Stimulated activated CD4-positive, alpha-beta T cell treated with anti-CD3 and anti-CD28 coated beads, Interleukin-4, amount 100 ng/mL, for 48 hours (primary cell): ENCODE data around the gene COMP.

ENCODE experiments used
- DNase-seq, 2 donors: peaks; one replicate each; pipeline ENCODE4 v3.0.0-alpha.2; 2020; ENCODE audit warnings: low read depth in 2 of 2

COMP gene

GRCh38 chr19:18803550-18804138 is 12.5 kb upstream of the COMP start:
- no peak for DNase-seq

GRCh38 chr19:18802354-18802753 is 11.2 kb upstream of the COMP start:
- DNase-seq, result no peak

- no peak for DNase-seq
These were observed 9.5 kb upstream of the COMP start for GRCh38 chr19:18800636-18801035.

GRCh38 chr19:18800079-18800478 is 9.0 kb upstream of the COMP start:
- DNase-seq, result no peak

GRCh38 chr19:18799389-18799970 is 8.4 kb upstream of the COMP start:
- no peak for DNase-seq

GRCh38 chr19:18798384-18799352 is 7.6 kb upstream of the COMP start:
- no peak for DNase-seq

GRCh38 chr19:18796239-18796638 is 5.1 kb upstream of the COMP start:
- no peak for DNase-seq

- no peak for DNase-seq
These were observed 4.4 kb upstream of the COMP start for GRCh38 chr19:18795540-18795939.

- no peak for DNase-seq
These were observed 3.6 kb upstream of the COMP start for GRCh38 chr19:18794692-18795091.

GRCh38 chr19:18794029-18794313 is 2.9 kb upstream of the COMP start:
- DNase-seq, result no peak

GRCh38 chr19:18793144-18794028 is 2.3 kb upstream of the COMP start:
- no peak for DNase-seq

GRCh38 chr19:18792661-18793060 is 1.6 kb upstream of the COMP start:
- DNase-seq, result no peak

- DNase-seq, result no peak
These were observed 192 bp upstream of the COMP start for GRCh38 chr19:18791315-18791678.

- DNase-seq, result peak; percentile 27 to 30
These were observed 1.1 kb downstream of the COMP start for GRCh38 chr19:18789883-18790565.

GRCh38 chr19:18789422-18789869 is 1.7 kb downstream of the COMP start:
- DNase-seq, result no peak

GRCh38 chr19:18788529-18789421 is 2.3 kb downstream of the COMP start:
- DNase-seq, result no peak

GRCh38 chr19:18785179-18786124 is 5.7 kb downstream of the COMP start:
- peak; percentile 72 to 88 for DNase-seq

GRCh38 chr19:18784786-18785120 is 6.4 kb downstream of the COMP start:
- DNase-seq, result no peak
